ENCODE results near the gene NKAIN4. TPM values are rescaled to one million over a fixed set of nuclear protein-coding genes. Genes with fewer than 3 reads are reported as not detected.

Gene NKAIN4
- total and polyA plus RNA-seq, 2 experiments from 2014 or later, result 13.5 to 21.0 TPM

- H2AFZ ChIP-seq, result no peak overlapping the region
- H3K27ac ChIP-seq, result no peak overlapping the region
- no peaks in the 10 kb centered on the region for H4K20me1 ChIP-seq (ENCODE audit: insufficient read depth, poor library complexity, severe bottlenecking)
- no peaks in the 10 kb centered on the region for H3K27me3 ChIP-seq
- no peak overlapping the region for H3K4me3 ChIP-seq
- H3K4me2 ChIP-seq, result no peak overlapping the region
- H3K79me2 ChIP-seq, result no peaks in the 10 kb centered on the region
- H3K9me3 ChIP-seq (ENCODE audit: low read depth), result no peaks in the 10 kb centered on the region
- DNase-seq (ENCODE audit: low spot score), result no peak
- H3K4me1 ChIP-seq (ENCODE audit: insufficient read depth), result peaks cover 10% of the 10 kb centered on the region
- H3K36me3 ChIP-seq (replicated peaks; ENCODE audit: insufficient read depth, low read depth), result no peaks in the 10 kb centered on the region
- TF ChIP-seq, protein P1, sequence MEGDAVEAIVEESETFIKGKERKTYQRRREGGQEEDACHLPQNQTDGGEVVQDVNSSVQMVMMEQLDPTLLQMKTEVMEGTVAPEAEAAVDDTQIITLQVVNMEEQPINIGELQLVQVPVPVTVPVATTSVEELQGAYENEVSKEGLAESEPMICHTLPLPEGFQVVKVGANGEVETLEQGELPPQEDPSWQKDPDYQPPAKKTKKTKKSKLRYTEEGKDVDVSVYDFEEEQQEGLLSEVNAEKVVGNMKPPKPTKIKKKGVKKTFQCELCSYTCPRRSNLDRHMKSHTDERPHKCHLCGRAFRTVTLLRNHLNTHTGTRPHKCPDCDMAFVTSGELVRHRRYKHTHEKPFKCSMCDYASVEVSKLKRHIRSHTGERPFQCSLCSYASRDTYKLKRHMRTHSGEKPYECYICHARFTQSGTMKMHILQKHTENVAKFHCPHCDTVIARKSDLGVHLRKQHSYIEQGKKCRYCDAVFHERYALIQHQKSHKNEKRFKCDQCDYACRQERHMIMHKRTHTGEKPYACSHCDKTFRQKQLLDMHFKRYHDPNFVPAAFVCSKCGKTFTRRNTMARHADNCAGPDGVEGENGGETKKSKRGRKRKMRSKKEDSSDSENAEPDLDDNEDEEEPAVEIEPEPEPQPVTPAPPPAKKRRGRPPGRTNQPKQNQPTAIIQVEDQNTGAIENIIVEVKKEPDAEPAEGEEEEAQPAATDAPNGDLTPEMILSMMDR (IDR thresholded peaks at IDR 0.05; ENCODE audit: poor library complexity), result no peak
- no peak for TF ChIP-seq EZH2 (IDR thresholded peaks at IDR 0.05; ENCODE audit: borderline replicate concordance)
- no peak for TF ChIP-seq EZH2phosphoT487 (IDR thresholded peaks at IDR 0.05; ENCODE audit: low read depth, severe bottlenecking, unreplicated experiment)
- H3K9me2 ChIP-seq (replicated peaks; ENCODE audit: insufficient read depth), result no peaks in the 10 kb centered on the region
- WGBS (ENCODE audit: low lambda C conversion rate, missing lambda C conversion rate), result 93% methylated on average over 28 of the region's 30 CpGs
Measured at GRCh38 chr20:63239431-63239830, 14.8 kb downstream of the NKAIN4 start.

GRCh38 chr20:63238514-63239125 is 15.6 kb downstream of the NKAIN4 start:
- no peak for DNase-seq (ENCODE audit: low spot score)
- no peaks in the 10 kb centered on the region for H3K9me3 ChIP-seq (ENCODE audit: low read depth)
- H3K4me1 ChIP-seq (ENCODE audit: insufficient read depth), result peaks cover 10% of the 10 kb centered on the region
- no peaks in the 10 kb centered on the region for H4K20me1 ChIP-seq (ENCODE audit: insufficient read depth, poor library complexity, severe bottlenecking)
- H3K9me2 ChIP-seq (replicated peaks; ENCODE audit: insufficient read depth), result no peaks in the 10 kb centered on the region
- H3K27ac ChIP-seq, result no peak overlapping the region
- H3K4me3 ChIP-seq, result no peak overlapping the region
- 76% methylated on average over 16 of the region's 16 CpGs for WGBS (ENCODE audit: low lambda C conversion rate, missing lambda C conversion rate)
- H2AFZ ChIP-seq, result no peak overlapping the region
- H3K36me3 ChIP-seq (replicated peaks; ENCODE audit: insufficient read depth, low read depth), result no peaks in the 10 kb centered on the region
- no peak for TF ChIP-seq EZH2phosphoT487 (IDR thresholded peaks at IDR 0.05; ENCODE audit: low read depth, severe bottlenecking, unreplicated experiment)
- TF ChIP-seq, protein P1 (IDR thresholded peaks at IDR 0.05; ENCODE audit: poor library complexity), result no peak
- TF ChIP-seq EZH2 (IDR thresholded peaks at IDR 0.05; ENCODE audit: borderline replicate concordance), result no peak
- H3K4me2 ChIP-seq, result no peak overlapping the region
- H3K27me3 ChIP-seq, result no peaks in the 10 kb centered on the region
- no peaks in the 10 kb centered on the region for H3K79me2 ChIP-seq

DNA sequence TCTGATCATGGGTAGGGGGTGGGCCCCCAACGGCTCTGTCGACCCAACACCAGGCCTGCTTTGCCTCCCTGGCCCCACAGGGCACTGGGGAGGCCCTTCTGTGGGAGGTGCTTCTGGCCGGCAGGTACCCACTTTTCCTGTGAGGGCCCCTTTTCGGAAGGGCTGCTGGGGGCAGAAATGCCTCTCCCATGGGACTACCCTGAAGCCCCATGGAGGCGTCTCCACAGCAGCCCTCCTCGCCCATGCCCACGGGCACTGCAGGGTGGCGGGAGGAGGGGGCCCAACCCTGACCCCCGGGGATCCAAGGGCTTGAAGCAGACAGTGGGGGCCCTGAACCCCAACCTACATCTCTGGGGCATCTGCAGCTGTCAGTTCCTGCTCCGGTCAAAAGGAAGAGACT is 16.2 kb downstream of the NKAIN4 start:
- no peak overlapping the region for H3K4me2 ChIP-seq
- H3K4me3 ChIP-seq, result no peak overlapping the region
- H4K20me1 ChIP-seq (ENCODE audit: insufficient read depth, poor library complexity, severe bottlenecking), result no peaks in the 10 kb centered on the region
- H3K9me3 ChIP-seq (ENCODE audit: low read depth), result no peaks in the 10 kb centered on the region
- peaks cover 10% of the 10 kb centered on the region for H3K4me1 ChIP-seq (ENCODE audit: insufficient read depth)
- no peak overlapping the region for H2AFZ ChIP-seq
- TF ChIP-seq EZH2phosphoT487 (IDR thresholded peaks at IDR 0.05; ENCODE audit: low read depth, severe bottlenecking, unreplicated experiment), result no peak
- no peak overlapping the region for H3K27ac ChIP-seq
- no peaks in the 10 kb centered on the region for H3K36me3 ChIP-seq (replicated peaks; ENCODE audit: insufficient read depth, low read depth)
- no peaks in the 10 kb centered on the region for H3K9me2 ChIP-seq (replicated peaks; ENCODE audit: insufficient read depth)
- no peaks in the 10 kb centered on the region for H3K79me2 ChIP-seq
- no peak for DNase-seq (ENCODE audit: low spot score)
- WGBS (ENCODE audit: low lambda C conversion rate, missing lambda C conversion rate), result 89% methylated on average over 10 of the region's 10 CpGs
- no peaks in the 10 kb centered on the region for H3K27me3 ChIP-seq

GRCh38 chr20:63236116-63236837 is 18.0 kb downstream of the NKAIN4 start:
- DNase-seq (ENCODE audit: low spot score), result no peak
- Histone ChIP-seq H3K9me3 (ENCODE audit: low read depth) (no peaks in the 10 kb centered on the region), H3K79me2 (no peaks in the 10 kb centered on the region), H2AFZ (no peak overlapping the region), H3K36me3 (replicated peaks; ENCODE audit: insufficient read depth, low read depth) (no peaks in the 10 kb centered on the region), H3K27me3 (no peaks in the 10 kb centered on the region), H3K9me2 (replicated peaks; ENCODE audit: insufficient read depth) (no peaks in the 10 kb centered on the region), H3K4me3 (no peak overlapping the region), H4K20me1 (ENCODE audit: insufficient read depth, poor library complexity, severe bottlenecking) (no peaks in the 10 kb centered on the region), H3K4me2 (no peak overlapping the region), H3K4me1 (ENCODE audit: insufficient read depth) (peaks cover 13% of the 10 kb centered on the region), H3K27ac (no peak overlapping the region)
- 82% methylated on average over 20 of the region's 26 CpGs for WGBS (ENCODE audit: low lambda C conversion rate, missing lambda C conversion rate)
- TF ChIP-seq, protein P1 (IDR thresholded peaks at IDR 0.05; ENCODE audit: poor library complexity), result no peak
- TF ChIP-seq EZH2phosphoT487 (IDR thresholded peaks at IDR 0.05; ENCODE audit: low read depth, severe bottlenecking, unreplicated experiment) (no peak), EZH2 (IDR thresholded peaks at IDR 0.05; ENCODE audit: borderline replicate concordance) (no peak)
